Measurements from ENCODE around the gene RPS21. TPM values are rescaled to one million over a fixed set of nuclear protein-coding genes. Genes with fewer than 3 reads are reported as not detected.

The RPS21 gene
- total RNA-seq, 1 experiment from 2014 or later: 2,488 TPM

DNA sequence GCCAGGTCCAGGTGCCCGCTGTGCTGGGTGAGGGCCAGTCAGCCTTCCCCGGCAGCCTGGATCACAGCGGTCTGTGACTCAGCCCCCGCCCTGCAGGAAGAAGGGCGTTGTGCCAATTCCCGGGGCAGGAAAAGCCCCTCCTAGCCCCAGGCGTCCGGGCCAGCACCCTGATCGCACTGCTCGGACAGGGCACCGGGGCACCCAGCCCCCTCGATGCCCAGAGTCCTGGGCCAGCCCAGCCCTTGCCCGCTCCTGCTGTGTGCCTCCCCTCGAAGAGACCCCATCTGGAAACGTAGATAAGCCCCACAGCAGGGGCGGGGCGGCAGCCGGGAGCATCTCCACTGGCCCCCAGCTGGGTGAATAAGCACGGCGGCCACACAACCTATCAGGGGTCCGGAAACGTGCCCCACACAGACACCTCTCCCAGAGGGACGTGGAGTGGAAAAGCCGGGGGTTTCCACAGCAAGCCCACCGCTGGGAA, 29.7 kb upstream of the RPS21 start:
- Histone ChIP-seq H3K9ac (ENCODE audit: low read length) (peak overlapping the region; percentile 40), H3K9me2 (ENCODE audit: insufficient read depth) (no peaks in the 10 kb centered on the region), H3K27ac (ENCODE audit: low read depth, low read length) (peak overlapping the region; percentile 91), H3K36me3 (ENCODE audit: control insufficient read depth in 1 of 2, insufficient read depth in 2 of 2, low read length in 2 of 2) (peaks cover under 1 to 11% of the 10 kb centered on the region in 2 experiments; a peak in 2 of 4 replicates), H3K4me2 (ENCODE audit: low read length) (peak overlapping the region; percentile 60), H3K79me2 (ENCODE audit: insufficient read depth, low read length) (peaks cover 94% of the 10 kb centered on the region), H3K4me1 (ENCODE audit: control insufficient read depth in 1 of 2, insufficient read depth in 2 of 2, low read length in 2 of 2) (peaks cover 61 to 89% of the 10 kb centered on the region in 2 experiments), H3K4me3 (replicated peaks in 1 of 2; ENCODE audit: low read depth in 1 of 2, low read length in 2 of 2) (peak overlapping the region in 1 of 2 experiments; percentile 8; a peak in 1 of 4 replicates), H3K9me3 (ENCODE audit: control insufficient read depth in 1 of 2, insufficient read depth in 1 of 2, low read depth in 1 of 2, low read length in 2 of 2) (no peaks in the 10 kb centered on the region), H2AFZ (ENCODE audit: low read depth, low read length, poor library complexity, severe bottlenecking) (no peak overlapping the region), H4K20me1 (ENCODE audit: insufficient read depth) (no peaks in the 10 kb centered on the region), H3K27me3 (ENCODE audit: insufficient read depth, low read length) (no peaks in the 10 kb centered on the region)
- DNase-seq (ENCODE audit: low read depth, low spot score) (no peak), ATAC-seq (no peak)
- POLR2A ChIA-PET: interaction anchor here (1.9 kb wide), 1 partner anchor 11 kb away, joined by 4 read pairs; no protein-coding TSS in a partner anchor
- intact Hi-C loops (cut with micrococcal nuclease): no loop called here
- CTCF ChIA-PET: no interaction called here
- no TSS peak for BruUV-seq (replicated peaks)
- TF ChIP-seq POLR2AphosphoS5 (IDR thresholded peaks at IDR 0.05; ENCODE audit: low read depth, low read length): peak; percentile 47; the same call in 1 of the 2 replicates
- no peak for TF ChIP-seq EZH2phosphoT487 (IDR thresholded peaks at IDR 0.05; ENCODE audit: borderline replicate concordance)
- RAD21 ChIA-PET (ENCODE audit: low non-redundant PET in 1 of 2, low total read pairs in 2 of 2, uncharacterized antibody in 2 of 2, unreplicated experiment in 2 of 2): no interaction called here

DNA sequence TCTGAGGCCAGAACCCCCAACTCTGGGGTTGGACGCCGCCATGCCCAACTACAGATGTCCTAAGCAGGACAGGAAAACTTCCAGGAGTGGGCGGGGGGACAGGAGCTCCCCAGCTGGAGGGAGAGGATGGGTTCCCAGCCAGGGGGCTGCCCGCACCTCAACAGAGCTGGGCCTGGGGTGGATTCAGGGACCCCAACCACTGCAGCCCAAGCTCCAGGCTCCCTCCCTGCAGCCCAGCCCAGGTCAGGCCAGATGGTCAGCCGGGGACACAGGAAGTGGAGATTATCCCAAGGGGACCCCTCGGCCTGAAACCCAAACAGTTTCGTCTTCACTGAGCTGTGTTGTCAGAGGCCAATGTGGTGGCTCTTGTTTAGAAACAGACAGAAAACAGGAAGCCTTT, 29.2 kb upstream of the RPS21 start:
- RAD21 ChIA-PET (ENCODE audit: low non-redundant PET in 1 of 2, low total read pairs in 2 of 2, uncharacterized antibody in 2 of 2, unreplicated experiment in 2 of 2): no interaction called here
- DNase-seq (ENCODE audit: low read depth, low spot score) (no peak), ATAC-seq (no peak)
- H3K79me2 ChIP-seq (ENCODE audit: insufficient read depth, low read length): peaks cover 94% of the 10 kb centered on the region
- H3K27ac ChIP-seq (ENCODE audit: low read depth, low read length): peak overlapping the region; percentile 91
- H3K36me3 ChIP-seq (ENCODE audit: control insufficient read depth in 1 of 2, insufficient read depth in 2 of 2, low read length in 2 of 2): peaks cover 0 to 7% of the 10 kb centered on the region in 2 experiments; a peak in 2 of 4 replicates
- CTCF ChIA-PET: no interaction called here
- no peaks in the 10 kb centered on the region for H3K9me2 ChIP-seq (ENCODE audit: insufficient read depth)
- intact Hi-C loops (cut with micrococcal nuclease): no loop called here
- no peak overlapping the region for H3K4me3 ChIP-seq (replicated peaks in 1 of 2; ENCODE audit: low read depth in 1 of 2, low read length in 2 of 2)
- no TSS peak for BruUV-seq (replicated peaks)
- POLR2A ChIA-PET: no interaction called here
- H3K9me3 ChIP-seq (ENCODE audit: control insufficient read depth in 1 of 2, insufficient read depth in 1 of 2, low read depth in 1 of 2, low read length in 2 of 2): no peaks in the 10 kb centered on the region
- no peaks in the 10 kb centered on the region for H3K27me3 ChIP-seq (ENCODE audit: insufficient read depth, low read length)
- H3K4me1 ChIP-seq (ENCODE audit: control insufficient read depth in 1 of 2, insufficient read depth in 2 of 2, low read length in 2 of 2): peaks cover 65 to 89% of the 10 kb centered on the region in 2 experiments
- TF ChIP-seq SIN3A (IDR thresholded peaks at IDR 0.05; ENCODE audit: low read depth): no peak
- TF ChIP-seq EGR1 (IDR thresholded peaks at IDR 0.05; ENCODE audit: low read depth): no peak
- no peak for TF ChIP-seq CBX3 (IDR thresholded peaks at IDR 0.05; ENCODE audit: low read depth)
- TF ChIP-seq, protein P1, sequence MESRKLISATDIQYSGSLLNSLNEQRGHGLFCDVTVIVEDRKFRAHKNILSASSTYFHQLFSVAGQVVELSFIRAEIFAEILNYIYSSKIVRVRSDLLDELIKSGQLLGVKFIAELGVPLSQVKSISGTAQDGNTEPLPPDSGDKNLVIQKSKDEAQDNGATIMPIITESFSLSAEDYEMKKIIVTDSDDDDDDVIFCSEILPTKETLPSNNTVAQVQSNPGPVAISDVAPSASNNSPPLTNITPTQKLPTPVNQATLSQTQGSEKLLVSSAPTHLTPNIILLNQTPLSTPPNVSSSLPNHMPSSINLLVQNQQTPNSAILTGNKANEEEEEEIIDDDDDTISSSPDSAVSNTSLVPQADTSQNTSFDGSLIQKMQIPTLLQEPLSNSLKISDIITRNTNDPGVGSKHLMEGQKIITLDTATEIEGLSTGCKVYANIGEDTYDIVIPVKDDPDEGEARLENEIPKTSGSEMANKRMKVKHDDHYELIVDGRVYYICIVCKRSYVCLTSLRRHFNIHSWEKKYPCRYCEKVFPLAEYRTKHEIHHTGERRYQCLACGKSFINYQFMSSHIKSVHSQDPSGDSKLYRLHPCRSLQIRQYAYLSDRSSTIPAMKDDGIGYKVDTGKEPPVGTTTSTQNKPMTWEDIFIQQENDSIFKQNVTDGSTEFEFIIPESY (IDR thresholded peaks at IDR 0.05; ENCODE audit: extremely low read depth, insufficient replicate concordance, low read length): no peak
- TF ChIP-seq JUND (IDR thresholded peaks at IDR 0.05): no peak
- no peak for TF ChIP-seq CTCF (IDR thresholded peaks at IDR 0.05 in 2 of 3, conservative IDR thresholded peaks at IDR 0.05 in 1 of 3; ENCODE audit: borderline replicate concordance in 1 of 3, insufficient read depth in 1 of 3, low read depth in 2 of 3, low read length in 2 of 3)
- no peak for TF ChIP-seq ZNF274 (IDR thresholded peaks at IDR 0.05; ENCODE audit: low read depth, low read length)
- TF ChIP-seq FOSL1 (IDR thresholded peaks at IDR 0.05; ENCODE audit: low read depth): no peak
- TF ChIP-seq EZH2 (IDR thresholded peaks at IDR 0.05): no peak
- TF ChIP-seq YY1 (IDR thresholded peaks at IDR 0.05; ENCODE audit: extremely low read depth, insufficient replicate concordance, low read depth, low read length): no peak
- no peak for TF ChIP-seq EZH2phosphoT487 (IDR thresholded peaks at IDR 0.05; ENCODE audit: borderline replicate concordance)
- no peak for TF ChIP-seq SP1 (IDR thresholded peaks at IDR 0.05; ENCODE audit: low read depth)
- TF ChIP-seq SRF (IDR thresholded peaks at IDR 0.05; ENCODE audit: low read depth): no peak
- peak overlapping the region; percentile 55 for H3K9ac ChIP-seq (ENCODE audit: low read length)
- H3K4me2 ChIP-seq (ENCODE audit: low read length): peak overlapping the region; percentile 60
- H2AFZ ChIP-seq (ENCODE audit: low read depth, low read length, poor library complexity, severe bottlenecking): no peak overlapping the region
- no peaks in the 10 kb centered on the region for H4K20me1 ChIP-seq (ENCODE audit: insufficient read depth)

Data from HCT116 (cell line).